ENCODE results near the gene PPP5C.
"Not testable (repeated sequence)": the region's sequence is repeated elsewhere in the genome, so short reads cannot be mapped to it uniquely, and the experiment has no call there.

PPP5C gene

DNA sequence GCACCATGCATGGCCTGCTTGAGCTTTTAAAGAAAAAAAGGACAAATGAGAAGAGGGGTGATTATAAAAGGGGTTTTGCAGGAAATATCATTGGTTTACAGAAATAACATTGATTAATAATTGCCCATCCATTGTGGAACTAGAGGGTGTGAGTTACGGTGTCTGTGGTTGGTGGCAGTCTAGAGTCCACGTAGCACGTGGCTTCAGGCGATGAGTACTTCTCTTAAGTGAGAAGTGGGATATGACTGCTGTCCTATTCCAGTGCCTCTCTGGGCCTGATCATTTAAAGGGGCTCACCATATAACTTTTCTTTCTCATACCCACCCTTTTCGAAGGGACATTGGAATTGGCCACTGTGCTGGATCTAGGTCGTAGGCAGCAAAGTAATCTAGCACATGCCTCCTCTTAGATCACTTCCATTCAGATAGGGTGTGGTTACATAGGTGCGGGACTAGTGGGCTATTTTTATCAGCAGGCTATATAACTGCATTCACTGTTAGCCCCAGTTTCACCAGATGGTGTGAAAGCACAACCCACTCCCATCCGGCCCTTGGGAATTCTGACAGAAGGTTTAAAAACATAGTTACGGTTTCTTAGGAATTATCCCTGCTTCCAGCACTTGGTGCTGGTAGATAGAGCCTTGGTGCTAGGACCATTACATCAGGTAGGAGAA, 19.9 kb downstream of the PPP5C start:
- no peak for DNase-seq

DNA sequence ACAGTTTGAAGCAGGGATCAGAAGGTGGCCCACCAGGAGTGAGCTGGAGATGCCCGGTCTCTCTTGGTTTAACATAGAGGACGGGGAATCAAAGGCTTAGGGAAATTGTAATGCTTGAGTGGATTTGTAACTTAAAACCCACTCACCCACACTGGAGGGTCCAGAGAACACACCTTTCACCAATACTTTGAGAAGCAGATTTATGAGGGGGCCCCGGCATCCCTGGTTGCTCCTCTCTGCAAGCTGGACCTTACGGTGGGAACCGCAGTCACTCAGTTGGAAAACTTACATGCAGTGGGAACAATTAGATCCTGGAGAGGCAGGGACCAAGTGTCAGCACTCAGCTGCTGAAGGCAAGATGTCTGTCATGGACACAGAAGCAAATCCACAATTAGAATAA, 20.5 kb downstream of the PPP5C start:
- no peak for DNase-seq

DNA sequence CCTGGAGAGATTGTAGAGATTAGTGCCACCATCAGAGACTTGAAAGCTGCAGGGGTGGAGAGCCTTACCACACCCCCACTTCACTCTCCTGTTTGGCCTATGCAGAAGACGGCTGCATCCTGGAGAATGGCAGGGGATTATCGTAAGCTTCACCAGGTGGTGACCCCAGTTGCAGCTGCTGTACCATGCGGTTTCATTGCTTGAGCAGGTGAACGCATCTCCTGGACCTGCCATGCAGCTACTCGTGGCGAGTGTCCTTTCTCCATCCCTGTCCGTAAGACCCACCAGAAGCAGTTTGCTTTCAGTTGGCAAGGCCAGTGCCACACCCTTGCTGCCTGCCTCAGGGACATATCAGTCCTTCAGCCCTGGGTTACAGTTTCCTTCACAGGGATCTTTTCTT, 21.2 kb downstream of the PPP5C start:
- DNase-seq = no peak

DNA sequence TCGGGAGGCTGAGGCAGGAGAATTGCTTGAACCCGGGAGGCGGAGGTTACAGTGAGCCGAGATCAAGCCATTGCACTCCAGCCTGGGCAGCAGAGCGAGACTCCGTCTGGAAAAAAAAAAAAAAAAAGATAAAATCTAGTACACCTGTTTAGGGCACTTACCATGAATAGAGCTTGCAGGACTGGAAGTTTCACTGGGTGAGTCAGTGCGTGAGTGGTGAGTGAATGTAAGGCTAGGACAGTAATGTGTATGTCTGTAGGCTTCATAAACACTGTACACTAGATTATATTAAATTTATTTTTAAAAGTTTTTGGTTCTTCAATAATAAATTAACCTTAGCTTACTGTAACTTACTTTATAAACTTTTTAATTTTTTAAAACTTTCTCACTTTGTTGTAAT, 22.9 kb downstream of the PPP5C start:
- no peak for DNase-seq

DNA sequence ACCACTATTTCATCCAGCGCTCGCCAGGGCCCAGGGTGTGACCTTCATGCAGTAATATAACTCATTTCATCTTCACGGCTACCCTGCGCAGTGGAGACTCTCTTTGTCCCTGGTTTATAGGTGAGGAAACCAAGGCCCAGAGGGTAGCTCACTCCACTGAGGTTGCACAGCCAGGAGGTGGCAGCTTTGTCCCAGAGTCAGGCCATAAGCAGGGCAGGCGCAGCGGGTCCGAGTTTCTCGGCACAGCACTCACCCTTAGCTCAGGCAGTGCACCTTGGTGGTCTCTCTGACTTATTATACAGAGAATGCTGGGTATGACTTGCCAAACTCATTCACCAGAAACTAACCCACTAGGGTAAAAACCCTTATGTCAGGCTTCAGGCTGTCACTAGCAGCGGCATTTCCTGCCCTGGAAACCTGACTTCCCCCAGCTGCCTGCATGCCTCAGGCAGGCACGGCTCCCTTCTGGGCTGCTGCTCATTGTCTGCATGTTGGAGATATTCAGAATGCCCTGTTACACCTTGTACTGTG, 24.5 kb downstream of the PPP5C start:
- no peak for DNase-seq

DNA sequence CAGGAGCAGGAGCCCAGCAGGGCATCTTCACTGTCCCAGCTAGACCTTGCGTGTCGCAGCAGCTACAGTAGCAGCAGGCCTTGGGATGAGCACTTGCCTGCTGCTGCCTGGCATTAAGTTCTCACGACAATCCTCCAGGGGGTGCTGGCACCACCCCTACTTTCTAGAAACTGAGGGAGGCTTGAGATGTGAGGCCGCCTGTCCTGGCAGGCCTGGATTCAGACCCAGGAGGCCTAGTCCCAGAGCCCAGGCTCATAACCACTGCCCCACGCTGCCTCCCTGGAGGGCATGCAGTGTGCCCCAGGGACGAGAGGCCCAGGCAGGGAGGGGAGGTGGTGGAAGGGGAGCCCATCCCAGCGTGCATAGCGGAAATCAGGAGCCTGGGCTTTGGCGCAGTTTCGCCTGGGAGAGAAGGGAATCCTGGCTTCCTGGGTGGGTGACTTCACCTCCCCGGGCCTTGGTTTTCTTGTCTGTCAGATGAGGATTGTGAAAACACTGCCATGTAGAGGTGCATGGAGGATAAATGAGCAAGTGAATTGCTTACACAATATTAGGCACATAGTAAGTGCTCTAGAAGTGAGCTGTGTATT, 26.1 kb downstream of the PPP5C start:
- DNase-seq = no peak

DNA sequence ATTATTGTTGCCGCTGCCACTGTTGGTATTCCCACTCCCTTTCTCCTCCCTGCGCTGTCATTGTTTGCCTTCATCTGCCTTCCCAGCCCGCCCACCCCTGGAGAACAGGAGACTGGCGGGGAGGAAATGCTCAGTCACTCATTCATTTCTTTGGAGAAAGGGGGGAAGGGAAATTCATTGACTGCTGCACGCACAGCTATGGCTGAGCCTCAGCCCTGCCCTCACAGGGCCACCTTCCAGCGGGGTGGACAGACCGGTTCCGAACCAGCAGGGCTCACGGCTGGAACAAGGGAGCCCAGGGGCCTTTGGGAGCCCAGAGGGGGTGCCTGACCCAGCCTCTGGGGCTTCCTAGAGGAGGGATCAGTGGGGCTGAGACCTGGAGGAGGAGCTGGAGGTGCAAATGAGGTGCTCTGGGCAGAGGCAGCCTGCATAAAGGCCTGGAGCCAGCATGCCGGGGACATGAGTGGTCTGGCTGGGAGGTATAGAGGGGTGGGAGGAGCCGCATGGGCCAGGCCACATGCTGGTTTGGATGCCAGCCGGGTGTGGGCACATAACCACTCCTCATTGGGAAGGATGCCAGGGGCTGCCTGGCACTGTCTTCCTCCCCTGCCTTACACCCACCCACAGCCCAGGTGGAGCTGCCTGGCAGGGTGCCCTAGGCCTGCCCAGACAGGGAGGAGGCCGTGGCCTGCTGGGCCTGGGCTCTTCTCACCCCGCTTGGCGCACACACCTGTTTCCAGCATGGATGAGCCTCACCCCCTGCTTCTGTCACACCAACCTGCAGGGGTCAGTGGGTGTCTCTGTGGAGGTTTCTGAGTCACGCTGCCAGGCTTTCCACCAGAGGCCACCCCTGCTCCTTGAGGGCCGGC, 26.8 kb downstream of the PPP5C start:
- DNase-seq = no peak

DNA sequence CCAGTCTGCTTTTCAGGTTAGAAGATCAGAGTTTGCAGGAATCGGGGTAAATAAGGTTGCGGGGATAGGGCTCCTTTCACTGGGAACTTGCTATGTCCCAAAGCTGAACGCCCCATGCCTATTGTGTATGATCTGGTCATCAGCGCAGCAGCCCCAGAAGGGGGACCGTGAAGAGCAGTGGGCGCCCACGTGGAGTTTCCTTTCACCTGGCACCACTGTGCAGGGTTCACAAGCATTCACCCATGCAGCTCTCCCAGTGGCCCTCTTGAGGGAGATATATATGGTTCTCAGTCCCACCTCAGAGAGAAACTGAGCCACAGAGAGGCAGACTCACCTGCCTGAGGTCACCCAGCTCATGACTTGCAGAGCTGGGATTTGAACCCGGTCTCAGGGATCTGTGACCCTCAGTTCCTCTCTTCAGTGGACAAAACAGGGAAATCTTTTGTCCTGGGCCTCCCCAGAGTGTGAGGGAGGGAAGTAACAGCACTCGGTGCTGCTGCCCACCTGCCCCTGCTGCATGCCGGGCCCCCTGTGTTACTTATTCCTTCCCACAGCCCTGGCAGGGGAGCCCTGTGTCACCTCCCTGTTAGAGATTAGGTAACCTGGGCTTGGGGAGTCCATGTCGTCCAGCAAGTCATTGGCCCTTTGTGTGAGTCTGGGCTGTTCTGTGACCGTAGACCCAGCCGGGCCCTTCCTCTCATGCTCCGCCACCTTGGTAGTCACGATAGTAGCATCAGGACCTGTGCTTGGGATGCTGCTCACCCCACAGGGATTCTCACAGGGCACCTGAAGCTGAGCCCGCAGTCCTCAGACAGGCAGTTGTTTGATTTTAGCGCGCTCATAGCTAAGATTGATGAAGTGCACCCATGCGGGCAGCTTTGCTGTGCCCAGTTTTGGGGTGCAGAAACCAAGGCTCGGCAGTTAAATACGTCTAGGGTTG, 27.9 kb downstream of the PPP5C start:
- DNase-seq = no peak

DNA sequence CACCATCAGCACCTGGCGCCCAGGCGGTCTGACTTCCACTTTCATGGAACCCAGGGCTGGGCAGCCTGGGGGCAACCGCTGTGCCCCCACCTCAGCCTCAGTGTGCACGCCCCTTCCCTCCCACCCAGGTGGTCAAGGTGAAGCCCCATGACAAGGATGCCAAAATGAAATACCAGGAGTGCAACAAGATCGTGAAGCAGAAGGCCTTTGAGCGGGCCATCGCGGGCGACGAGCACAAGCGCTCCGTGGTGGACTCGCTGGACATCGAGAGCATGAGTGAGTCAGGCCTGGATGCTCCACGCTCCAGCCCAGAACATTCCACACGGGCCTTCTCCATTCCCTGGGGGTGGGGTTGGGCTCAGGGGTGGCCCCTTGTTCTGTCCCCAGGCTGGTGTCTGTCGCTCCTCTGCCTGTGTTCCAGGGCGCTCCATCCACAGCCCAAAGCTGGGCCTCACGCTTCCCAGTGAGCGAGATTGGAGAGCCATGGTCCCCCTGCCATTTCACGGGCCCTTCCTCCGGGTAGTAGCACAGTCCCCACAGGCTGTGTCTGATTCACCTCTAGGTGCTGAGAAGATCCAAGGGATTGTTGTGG, 28.7 kb downstream of the PPP5C start:
- not testable (repeated sequence) for DNase-seq

DNA sequence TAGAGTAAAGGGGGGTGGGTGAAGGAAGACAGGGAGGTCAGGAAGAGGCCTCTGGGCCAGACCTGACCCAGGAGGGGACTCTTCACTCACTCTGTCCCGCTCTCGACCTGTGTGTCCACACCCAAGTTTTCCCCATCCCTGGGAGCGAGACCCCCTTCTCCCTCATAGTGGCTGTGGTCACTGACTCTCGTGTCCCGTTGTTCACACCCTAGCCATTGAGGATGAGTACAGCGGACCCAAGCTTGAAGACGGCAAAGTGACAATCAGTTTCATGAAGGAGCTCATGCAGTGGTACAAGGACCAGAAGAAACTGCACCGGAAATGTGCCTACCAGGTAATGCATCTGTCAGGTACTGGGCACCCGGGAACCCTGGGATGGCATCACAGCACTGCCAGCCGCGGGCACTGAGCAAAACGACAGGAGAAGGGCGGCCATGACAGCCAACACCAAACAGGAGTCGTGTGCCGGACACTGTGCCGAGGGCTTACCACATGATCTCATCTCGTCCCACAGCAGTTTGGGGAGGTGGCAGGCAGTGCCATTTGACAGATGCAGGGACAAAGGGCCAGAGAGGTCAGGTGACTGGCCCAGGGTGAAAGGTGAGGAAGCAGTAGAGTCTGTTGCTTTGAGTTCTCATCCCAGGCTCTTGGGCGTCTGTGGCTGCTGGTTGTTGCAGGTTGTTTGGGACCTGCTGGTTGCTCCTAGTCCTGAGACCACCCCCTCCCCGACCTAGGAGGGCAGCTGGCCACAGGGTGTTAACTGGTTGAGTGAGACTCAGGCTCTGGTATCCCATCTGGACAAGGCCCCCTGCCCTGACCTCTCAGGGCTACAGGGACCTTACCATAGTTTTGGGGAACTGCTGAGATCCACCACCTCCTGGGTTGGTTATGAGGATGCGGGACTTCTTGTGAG, 29.6 kb downstream of the PPP5C start:
- DNase-seq = no peak

DNA sequence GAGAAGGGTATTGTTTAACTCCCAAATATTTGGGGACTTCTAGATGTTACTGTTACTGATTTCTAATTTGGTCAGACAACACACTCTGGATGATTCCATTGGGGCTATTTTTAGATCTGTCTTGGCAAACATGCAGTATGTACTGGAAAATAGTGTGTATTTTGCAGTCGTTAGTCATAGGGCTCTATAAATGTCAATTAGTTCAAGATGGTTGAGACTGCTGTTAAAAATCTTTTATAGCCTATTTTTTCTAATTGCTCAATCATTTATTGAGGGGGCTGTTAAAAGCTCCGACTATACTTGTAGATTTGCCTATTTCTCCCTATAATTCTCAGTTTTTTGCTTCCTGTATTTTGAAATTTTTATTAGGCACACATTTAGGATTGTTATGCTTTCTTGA, 31.4 kb downstream of the PPP5C start:
- no peak for DNase-seq

DNA sequence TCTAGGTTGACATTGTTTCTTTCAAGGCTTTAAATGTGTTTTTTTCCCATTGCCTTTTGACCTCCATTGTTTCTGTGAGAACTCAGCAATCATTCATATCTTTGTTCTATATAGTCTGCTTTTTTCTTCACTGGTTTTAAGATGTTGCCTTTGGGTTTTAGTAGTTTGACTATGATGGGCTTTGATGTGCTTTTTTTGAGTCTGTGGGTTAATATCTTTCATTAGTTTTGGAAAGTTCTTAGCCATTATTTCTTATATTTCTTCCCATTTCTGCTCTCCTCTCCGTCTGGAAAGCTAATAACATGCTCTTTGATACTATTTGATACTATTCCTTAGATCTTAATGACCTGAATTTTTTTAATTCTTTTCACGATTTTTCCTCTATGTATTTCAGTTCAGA, 33.8 kb downstream of the PPP5C start:
- no peak for DNase-seq

DNA sequence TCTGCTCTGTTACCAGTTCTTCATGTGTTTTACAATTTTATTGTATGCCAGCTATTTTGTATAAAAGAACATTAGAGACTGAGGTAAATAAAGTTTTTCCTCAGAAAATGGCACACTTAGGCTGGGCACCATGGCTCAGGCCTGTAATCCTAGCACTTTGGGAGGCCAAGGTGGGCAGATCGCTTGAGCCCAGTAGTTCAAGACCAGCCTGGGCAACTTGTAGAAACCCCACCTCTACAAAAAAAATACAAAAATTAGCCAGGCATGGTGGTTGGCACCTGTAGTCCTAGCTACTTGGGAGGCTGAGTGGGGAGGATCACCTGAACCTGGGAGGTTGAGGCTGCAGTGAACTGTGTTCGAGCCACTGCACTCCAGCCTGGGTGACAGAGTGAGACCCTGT, 34.5 kb downstream of the PPP5C start:
- no peak for DNase-seq

DNA sequence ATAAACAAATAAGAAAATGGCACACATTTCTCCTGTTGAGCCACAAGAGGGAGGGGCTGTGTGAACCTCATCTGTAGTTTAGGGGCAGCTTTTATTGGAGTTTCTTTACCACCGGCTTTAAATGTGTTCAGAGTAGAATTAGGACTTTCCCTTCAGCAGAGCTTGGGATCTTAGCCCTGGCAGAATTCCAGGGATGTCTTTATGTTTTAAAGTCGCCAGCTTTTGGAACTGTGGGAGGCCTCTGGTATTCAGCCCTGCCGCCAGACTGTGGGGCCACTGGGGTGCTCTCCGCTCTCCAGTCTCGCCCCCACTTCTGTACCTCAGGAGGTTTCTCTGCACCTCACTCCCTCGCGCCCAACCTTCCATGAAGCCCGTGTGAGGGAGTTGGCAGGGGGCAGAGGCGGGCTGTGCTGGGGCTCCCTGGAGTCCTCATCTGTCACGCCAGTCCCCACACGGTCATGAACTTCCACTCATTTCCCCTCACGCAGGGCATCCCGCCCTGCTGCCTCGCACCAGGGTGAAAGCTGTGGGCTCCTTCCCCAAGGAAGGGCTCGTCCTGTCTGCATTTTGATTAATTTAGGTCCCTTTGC, 35.0 kb downstream of the PPP5C start:
- DNase-seq = no peak

DNA sequence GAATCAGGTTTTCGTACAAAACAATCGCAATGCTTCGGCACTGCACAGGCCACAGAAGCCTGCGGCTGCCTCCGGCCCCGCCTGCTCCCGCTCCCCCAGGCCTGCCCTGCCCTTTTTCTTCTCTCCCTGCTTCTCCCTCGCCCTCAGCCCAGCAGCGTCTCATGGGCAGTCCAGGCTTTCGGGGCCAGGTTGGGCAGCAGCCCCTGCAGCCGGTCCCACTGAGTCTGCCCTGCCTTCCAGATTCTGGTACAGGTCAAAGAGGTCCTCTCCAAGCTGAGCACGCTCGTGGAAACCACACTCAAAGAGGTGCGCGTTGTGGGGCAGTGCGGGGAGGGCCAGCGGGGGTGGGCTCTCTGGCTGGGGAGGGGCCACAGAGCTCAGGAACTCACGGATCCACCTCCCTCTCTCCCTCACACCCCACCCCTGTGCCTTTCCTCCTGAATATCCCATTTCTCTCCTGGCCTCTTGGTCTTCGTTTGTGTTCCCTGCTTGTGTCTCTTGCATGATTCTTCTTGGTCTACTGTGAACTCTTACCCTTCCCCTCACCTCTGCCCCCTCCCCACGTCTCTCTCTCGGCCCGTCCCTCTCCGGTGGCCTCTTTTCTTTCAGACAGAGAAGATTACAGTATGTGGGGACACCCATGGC, 36.4 kb downstream of the PPP5C start:
- no peak for DNase-seq

DNA sequence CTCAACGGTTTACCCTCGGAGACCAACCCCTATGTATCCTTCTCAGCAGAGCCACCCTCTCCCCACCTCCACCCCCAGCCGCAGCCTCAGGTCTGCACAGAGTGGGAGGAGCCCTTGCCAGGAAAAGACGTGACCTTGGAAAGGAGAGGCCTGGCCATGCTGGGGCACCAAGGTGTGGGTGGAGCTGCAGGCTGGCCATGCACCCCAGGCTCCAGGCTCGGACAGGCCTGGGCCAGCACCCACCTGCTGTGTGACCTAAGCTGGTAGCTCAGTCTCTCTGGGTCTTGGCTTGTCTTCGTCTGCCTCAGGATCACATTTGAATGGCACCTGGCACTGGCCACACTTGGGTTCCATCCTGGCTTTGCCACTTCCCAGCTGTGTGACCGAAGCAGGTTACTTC, 37.0 kb downstream of the PPP5C start:
- no peak for DNase-seq

DNA sequence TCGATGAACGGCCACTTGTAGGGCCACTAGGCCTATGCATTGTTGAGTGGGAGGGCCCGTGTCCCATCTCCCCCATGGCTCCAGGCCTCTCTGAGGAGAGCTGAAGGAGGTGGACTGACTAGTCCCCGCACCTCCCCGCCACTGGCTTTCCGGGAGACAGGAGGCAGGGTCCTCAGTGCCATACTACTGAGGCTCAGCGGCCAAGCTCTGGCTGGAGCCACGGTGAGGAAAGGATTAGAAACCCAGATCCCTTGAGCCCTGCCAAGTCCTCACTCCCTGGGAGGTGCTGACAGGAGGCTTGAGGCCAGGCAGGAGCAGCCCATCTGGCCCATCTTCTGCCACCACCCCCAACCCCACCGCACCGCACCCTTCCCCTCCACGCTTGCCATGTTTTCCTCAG, 37.5 kb downstream of the PPP5C start:
- no peak for DNase-seq

DNA sequence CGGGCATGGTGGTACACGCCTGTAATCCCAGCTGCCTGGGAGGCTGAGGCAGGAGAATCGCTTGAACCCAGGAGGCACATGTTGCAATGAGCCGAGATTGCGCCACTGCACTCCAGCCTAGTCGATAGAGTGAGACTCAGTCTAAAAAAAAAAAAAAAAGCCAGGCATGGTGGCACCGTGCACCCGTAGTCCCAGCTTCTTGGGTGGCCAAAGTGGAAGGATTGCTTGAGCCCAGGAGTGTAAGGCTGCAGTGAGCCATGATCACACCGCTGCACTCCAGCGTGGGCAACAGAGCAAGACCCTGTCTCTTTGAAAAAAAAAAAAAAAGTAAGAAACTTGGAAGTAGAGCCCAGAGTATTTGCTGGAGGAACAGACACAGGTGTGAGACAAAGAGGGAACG, 38.7 kb downstream of the PPP5C start:
- DNase-seq = no peak

DNA sequence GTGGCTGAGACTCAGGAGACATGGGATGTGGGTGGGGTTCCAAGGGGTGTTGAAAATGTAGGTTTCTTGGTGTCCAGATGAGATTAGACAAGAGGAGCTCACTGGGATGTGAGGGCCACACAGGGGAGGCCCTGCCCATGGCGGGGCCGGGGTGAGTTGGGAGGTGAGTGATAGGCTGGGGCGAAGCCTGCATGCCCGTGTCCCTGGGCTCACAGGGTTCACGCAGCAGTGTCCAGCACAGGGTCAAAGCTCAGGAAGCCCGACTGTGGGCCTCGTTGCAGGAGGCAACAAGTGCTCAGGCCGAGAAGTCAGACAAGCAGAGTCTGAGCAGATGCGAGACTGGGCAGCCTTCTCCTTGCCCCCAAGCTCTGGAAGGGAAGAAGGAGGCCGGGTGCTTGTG, 39.3 kb downstream of the PPP5C start:
- DNase-seq = no peak

DNA sequence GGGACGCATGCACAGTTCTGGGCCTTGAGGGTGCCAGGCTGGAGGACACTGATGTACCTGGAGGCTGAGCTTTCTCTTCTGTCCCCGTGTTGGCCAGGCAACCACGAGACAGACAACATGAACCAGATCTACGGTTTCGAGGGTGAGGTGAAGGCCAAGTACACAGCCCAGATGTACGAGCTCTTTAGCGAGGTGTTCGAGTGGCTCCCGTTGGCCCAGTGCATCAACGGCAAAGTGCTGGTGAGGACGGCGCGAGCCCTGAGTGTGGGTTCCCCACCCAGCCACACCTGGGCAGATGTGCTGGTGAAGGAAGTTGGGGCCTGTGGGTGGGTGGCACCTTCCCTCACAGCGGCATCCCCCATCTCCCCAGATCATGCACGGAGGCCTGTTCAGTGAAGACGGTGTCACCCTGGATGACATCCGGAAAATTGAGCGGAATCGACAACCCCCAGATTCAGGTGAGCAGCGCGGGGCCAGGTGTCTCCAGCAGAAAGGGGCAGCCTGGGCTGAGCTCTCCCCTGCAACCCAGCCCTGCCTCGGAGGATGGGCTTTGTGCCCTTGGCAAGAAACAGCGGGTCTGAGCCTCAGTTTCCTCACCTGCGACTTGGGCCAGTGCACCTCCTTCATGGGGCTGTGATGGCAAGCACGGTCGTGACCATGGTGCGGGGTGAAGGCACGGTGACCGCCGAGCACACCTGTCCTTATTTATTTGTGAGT, 40.3 kb downstream of the PPP5C start:
- no peak for DNase-seq

Data from stimulated activated naive CD4-positive, alpha-beta T cell (primary cell).